Measurements from ENCODE around the gene ATP2B1.
A peak's percentile ranks its signal among the peaks of the same experiment; 100 is the strongest.

ATP2B1 gene

DNA sequence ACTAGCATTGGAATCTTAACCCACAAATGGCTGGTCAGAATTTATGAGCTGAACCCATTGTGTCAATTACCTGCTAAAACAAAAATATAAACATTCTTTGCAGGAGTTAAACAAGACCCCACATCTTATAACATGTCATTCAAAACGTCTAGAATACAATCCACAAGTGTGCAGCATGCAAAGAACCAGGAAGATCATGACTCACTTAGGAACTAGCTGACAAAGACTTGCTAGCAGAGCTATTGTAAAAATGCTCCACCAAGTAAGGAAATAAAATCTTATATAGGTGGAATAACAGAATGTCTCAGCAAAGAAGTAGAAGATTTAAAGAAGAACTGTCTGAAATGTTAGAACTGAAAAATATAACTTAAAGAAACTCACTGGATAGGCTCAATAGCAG, 156.3 kb downstream of the ATP2B1 start:
- no peaks in the 10 kb centered on the region for H3K4me1 ChIP-seq (ENCODE audit: control insufficient read depth, insufficient read depth, low read length)
- no peaks in the 10 kb centered on the region for H3K27me3 ChIP-seq (replicated peaks; ENCODE audit: control insufficient read depth, insufficient read depth, low read length)
- no peak overlapping the region for H3K4me3 ChIP-seq (ENCODE audit: low read length)
- no peak overlapping the region for H3K9ac ChIP-seq (ENCODE audit: low read length)
- no peaks in the 10 kb centered on the region for H3K9me3 ChIP-seq (ENCODE audit: control insufficient read depth, low read length)
- H3K36me3 ChIP-seq (ENCODE audit: control insufficient read depth, insufficient read depth, low read length, severe bottlenecking): no peaks in the 10 kb centered on the region
- peak; percentile 14 for DNase-seq (ENCODE audit: low read depth)

DNA sequence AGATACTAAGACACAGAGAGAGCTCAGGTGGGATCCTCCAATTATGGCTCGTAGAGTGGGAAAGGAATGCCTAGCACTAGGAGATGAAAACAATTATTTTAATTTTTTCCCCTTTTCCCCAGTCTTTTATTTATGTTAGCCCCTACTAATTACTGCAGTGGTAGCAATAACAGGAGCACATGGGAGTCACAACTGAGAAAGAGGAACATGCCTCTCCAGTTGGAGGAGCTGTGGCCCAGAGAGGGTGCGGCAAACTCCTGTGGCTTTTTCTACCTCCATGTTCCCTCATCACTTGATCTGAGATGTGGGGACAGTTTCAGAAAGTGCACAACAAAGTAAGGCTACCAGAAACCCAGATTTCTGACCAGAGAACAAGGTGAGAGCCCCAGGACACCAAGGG, 156.9 kb downstream of the ATP2B1 start:
- no peak for DNase-seq (ENCODE audit: low read depth)
- Histone ChIP-seq H3K36me3 (ENCODE audit: control insufficient read depth, insufficient read depth, low read length, severe bottlenecking) (no peaks in the 10 kb centered on the region), H3K9me3 (ENCODE audit: control insufficient read depth, low read length) (no peaks in the 10 kb centered on the region), H3K9ac (ENCODE audit: low read length) (no peak overlapping the region), H3K4me3 (ENCODE audit: low read length) (no peak overlapping the region), H3K4me1 (ENCODE audit: control insufficient read depth, insufficient read depth, low read length) (no peaks in the 10 kb centered on the region), H3K27me3 (replicated peaks; ENCODE audit: control insufficient read depth, insufficient read depth, low read length) (no peaks in the 10 kb centered on the region)

DNA sequence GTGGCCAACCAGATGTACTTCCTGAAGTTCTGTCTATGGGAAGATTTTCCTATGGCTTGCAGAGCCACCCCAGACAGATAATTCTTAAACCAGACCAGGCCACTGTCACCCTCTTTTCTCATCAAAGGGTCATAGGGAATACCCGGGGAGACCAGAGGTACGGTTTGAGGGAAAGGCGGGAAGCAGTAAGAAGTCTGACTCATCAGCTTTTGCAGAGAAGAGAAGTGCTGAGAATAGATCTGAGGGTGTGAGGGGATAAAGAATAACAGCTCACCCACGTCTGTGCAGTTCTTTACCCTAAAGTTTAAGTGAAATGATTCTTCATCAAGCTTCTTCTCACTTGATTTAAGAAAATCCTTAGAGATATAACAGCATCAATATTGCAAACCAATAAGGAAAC, 161.5 kb downstream of the ATP2B1 start:
- Histone ChIP-seq H3K36me3 (ENCODE audit: control insufficient read depth, insufficient read depth, low read length, severe bottlenecking) (no peaks in the 10 kb centered on the region), H3K9me3 (ENCODE audit: control insufficient read depth, low read length) (no peaks in the 10 kb centered on the region), H3K4me3 (ENCODE audit: low read length) (no peak overlapping the region), H3K9ac (ENCODE audit: low read length) (no peak overlapping the region), H3K4me1 (ENCODE audit: control insufficient read depth, insufficient read depth, low read length) (no peaks in the 10 kb centered on the region), H3K27me3 (replicated peaks; ENCODE audit: control insufficient read depth, insufficient read depth, low read length) (no peaks in the 10 kb centered on the region)
- no peak for DNase-seq (ENCODE audit: low read depth)

DNA sequence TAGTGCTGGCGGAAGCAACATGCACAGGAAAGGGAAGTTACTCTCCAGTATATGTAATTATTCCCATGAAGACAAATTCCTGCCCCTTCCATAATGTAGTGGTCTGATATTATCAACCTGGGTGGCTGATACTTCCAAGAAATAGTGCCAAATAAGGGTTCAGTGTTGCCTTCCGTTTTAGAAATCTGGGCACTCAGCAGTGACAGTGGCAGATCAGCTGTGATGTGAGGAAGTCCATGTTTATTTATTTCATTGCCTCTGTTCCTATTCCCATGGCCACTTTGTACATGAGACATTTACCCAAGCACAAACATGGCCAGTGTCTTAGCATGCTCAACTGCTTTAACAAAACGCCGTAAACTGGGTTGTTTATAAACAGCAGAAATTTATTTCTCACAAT, 162.5 kb downstream of the ATP2B1 start:
- no peaks in the 10 kb centered on the region for H3K9me3 ChIP-seq (ENCODE audit: control insufficient read depth, low read length)
- no peak overlapping the region for H3K9ac ChIP-seq (ENCODE audit: low read length)
- no peaks in the 10 kb centered on the region for H3K36me3 ChIP-seq (ENCODE audit: control insufficient read depth, insufficient read depth, low read length, severe bottlenecking)
- H3K4me3 ChIP-seq (ENCODE audit: low read length): no peak overlapping the region
- H3K4me1 ChIP-seq (ENCODE audit: control insufficient read depth, insufficient read depth, low read length): no peaks in the 10 kb centered on the region
- no peaks in the 10 kb centered on the region for H3K27me3 ChIP-seq (replicated peaks; ENCODE audit: control insufficient read depth, insufficient read depth, low read length)
- DNase-seq (ENCODE audit: low read depth): no peak

DNA sequence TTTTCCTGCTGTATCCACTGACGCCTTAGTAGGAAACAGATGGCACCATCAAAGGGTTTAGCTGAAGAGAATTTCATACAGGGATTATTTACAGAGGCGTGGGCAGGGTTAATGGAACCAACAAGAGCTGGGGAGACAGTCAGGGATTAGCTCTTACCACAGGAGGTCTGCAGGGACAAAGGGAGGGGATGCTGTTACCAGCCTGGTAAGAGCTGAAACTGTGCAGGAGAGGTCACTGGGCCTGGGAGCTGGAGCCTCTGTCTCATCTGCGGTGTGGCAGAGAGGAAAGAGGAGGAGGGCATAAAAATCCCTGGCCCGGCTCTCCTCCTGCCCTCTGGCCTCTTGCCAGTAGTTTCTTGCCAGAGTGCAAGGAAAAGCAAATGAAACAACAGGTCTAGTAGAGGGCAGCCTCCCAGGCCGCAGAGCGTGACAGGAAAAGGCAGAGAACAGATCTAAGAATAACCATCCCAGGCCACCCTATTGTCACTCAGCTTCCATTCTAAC, 163.9 kb downstream of the ATP2B1 start:
- no peak overlapping the region for H3K4me3 ChIP-seq (ENCODE audit: low read length)
- no peak overlapping the region for H3K9ac ChIP-seq (ENCODE audit: low read length)
- H3K27me3 ChIP-seq (replicated peaks; ENCODE audit: control insufficient read depth, insufficient read depth, low read length): no peaks in the 10 kb centered on the region
- no peaks in the 10 kb centered on the region for H3K9me3 ChIP-seq (ENCODE audit: control insufficient read depth, low read length)
- peak; percentile 24 for DNase-seq (ENCODE audit: low read depth)
- H3K36me3 ChIP-seq (ENCODE audit: control insufficient read depth, insufficient read depth, low read length, severe bottlenecking): no peaks in the 10 kb centered on the region
- no peaks in the 10 kb centered on the region for H3K4me1 ChIP-seq (ENCODE audit: control insufficient read depth, insufficient read depth, low read length)

DNA sequence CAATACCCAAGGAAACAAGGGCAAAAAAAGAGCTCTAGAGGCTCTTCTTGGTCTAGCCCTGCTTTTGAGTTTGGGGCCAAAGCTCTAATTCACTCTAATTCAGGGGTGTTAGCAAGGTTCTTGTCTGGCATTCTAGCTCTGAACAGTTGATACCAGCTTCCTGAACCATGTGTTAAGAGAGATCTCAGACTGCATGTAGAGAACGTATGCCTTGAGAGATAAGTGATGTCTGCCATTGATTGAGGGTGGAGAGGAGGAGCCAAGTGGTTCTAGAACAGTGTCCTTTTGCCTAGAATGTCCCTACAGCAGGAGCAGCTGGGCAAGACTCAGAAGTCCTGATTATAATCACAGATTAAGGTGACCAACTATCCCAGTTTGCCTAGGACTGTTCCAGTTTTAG, 164.6 kb downstream of the ATP2B1 start:
- H3K36me3 ChIP-seq (ENCODE audit: control insufficient read depth, insufficient read depth, low read length, severe bottlenecking): no peaks in the 10 kb centered on the region
- H3K9me3 ChIP-seq (ENCODE audit: control insufficient read depth, low read length): no peaks in the 10 kb centered on the region
- no peaks in the 10 kb centered on the region for H3K27me3 ChIP-seq (replicated peaks; ENCODE audit: control insufficient read depth, insufficient read depth, low read length)
- H3K4me1 ChIP-seq (ENCODE audit: control insufficient read depth, insufficient read depth, low read length): no peaks in the 10 kb centered on the region
- no peak overlapping the region for H3K4me3 ChIP-seq (ENCODE audit: low read length)
- DNase-seq (ENCODE audit: low read depth): no peak
- H3K9ac ChIP-seq (ENCODE audit: low read length): no peak overlapping the region

DNA sequence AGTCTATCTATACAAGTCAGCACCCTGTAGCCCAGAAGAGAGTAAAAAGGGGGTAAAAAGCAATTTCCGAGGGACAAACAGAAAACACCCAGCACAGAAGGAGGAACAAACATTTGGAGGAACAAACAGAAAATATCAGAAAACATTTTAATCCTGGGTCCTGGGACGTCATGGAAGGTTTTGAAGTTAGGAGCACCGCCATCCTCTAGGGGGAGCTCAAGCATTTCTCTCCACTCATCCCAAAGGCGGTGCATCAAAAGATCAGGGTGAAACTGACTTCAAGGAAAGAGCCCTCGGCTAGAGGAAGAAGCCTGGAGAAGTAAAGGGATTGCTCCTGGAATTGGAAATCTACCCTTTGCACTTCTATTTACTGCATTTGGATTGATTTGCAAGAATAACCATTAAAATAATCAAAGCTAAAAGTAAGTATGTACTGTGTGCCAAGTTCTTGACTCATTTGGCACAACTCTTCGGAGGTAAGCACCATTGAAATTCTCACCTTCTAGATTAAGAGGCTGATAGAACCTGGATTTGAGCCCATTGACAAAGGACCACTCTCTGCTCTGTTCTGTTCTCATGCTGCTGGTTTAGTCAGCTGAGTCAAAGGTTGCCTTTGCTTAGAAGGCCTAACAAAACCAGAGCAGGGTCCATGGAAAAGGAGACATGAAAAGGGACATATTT, 165.6 kb downstream of the ATP2B1 start:
- Histone ChIP-seq H3K4me3 (ENCODE audit: low read length) (no peak overlapping the region), H3K9ac (ENCODE audit: low read length) (no peak overlapping the region), H3K27me3 (replicated peaks; ENCODE audit: control insufficient read depth, insufficient read depth, low read length) (no peaks in the 10 kb centered on the region), H3K9me3 (ENCODE audit: control insufficient read depth, low read length) (no peaks in the 10 kb centered on the region), H3K4me1 (ENCODE audit: control insufficient read depth, insufficient read depth, low read length) (no peaks in the 10 kb centered on the region), H3K36me3 (ENCODE audit: control insufficient read depth, insufficient read depth, low read length, severe bottlenecking) (no peaks in the 10 kb centered on the region)
- DNase-seq (ENCODE audit: low read depth): peak; percentile 92

DNA sequence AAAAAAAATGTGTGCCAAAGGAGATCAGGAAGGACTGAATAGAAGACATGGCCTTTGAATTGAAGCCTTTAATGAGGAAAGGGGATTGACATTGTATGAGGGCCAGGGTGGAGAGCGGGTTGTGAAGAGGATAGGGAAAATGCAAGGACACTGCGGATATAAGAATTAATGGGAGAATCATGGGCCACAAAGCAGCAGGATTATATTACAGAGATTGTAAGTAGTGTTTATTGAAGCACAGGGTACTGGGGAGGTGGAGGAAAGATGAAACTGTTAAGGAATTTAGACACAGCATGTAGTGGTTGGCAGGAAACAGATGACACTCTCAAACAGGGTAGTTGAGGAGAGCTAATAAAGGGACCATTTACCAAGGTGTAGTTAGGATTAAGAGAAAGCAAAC, 166.4 kb downstream of the ATP2B1 start:
- Histone ChIP-seq H3K4me3 (ENCODE audit: low read length) (no peak overlapping the region), H3K4me1 (ENCODE audit: control insufficient read depth, insufficient read depth, low read length) (no peaks in the 10 kb centered on the region), H3K27me3 (replicated peaks; ENCODE audit: control insufficient read depth, insufficient read depth, low read length) (no peaks in the 10 kb centered on the region), H3K9me3 (ENCODE audit: control insufficient read depth, low read length) (no peaks in the 10 kb centered on the region), H3K9ac (ENCODE audit: low read length) (no peak overlapping the region), H3K36me3 (ENCODE audit: control insufficient read depth, insufficient read depth, low read length, severe bottlenecking) (no peaks in the 10 kb centered on the region)
- DNase-seq (ENCODE audit: low read depth): no peak

DNA sequence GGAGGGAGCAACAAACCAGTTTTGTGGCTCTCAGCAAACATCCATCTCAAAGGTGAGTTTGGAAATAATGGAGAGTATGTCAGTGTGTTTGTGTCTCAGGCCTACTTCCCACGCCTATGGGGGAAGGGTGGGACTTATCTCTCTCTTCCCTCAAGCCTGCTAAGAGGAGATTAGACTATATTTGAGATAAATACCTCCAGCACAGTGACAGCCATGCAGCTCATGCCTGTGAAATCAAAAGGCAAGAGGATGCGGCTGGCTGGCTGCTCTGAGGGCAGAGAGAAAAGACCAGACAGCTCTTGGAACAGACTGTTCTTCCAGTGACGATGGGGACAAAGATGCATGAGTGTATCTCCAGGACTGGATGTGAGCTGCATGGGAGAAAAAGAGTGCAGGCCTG, 168.1 kb downstream of the ATP2B1 start:
- Histone ChIP-seq H3K9ac (ENCODE audit: low read length) (no peak overlapping the region), H3K4me1 (ENCODE audit: control insufficient read depth, insufficient read depth, low read length) (no peaks in the 10 kb centered on the region), H3K27me3 (replicated peaks; ENCODE audit: control insufficient read depth, insufficient read depth, low read length) (no peaks in the 10 kb centered on the region), H3K4me3 (ENCODE audit: low read length) (no peak overlapping the region), H3K36me3 (ENCODE audit: control insufficient read depth, insufficient read depth, low read length, severe bottlenecking) (no peaks in the 10 kb centered on the region), H3K9me3 (ENCODE audit: control insufficient read depth, low read length) (no peaks in the 10 kb centered on the region)
- no peak for DNase-seq (ENCODE audit: low read depth)

DNA sequence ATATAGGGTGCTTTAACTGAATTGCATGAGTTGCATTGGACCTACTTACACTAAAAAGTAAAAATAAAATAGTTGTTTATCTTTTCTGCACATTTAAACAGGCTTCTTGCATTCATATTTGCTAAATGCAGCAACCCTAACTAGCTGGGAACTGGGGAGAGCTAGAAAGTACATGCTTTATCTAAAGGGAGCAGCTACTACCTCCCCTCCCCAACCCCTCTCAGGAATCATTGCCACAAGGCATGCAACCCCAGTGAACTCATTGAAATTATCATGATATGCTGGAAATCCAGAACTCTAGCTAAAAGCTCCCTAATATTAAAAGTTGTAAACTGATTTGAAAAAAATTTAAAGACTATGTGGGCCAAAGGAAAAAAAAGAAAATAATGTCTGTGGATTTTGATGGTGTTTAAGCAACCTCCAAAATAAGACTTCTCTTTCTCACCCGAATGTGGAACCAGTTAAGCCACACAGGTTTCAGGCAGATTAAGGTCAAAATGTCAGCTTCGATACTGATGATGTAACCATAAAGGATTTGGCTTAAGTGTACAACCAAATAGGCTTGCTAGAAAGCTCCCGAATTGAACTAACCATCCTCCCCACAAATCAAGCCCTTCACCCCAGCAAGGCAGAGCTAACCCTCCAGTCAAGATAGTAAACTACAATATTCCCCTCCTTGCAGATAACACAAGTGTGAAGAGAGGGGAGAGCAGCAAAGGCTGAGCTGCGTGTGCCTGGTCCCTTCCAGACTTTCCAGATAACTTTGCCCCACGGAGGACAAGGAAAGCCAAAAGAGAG, 169.0 kb downstream of the ATP2B1 start:
- H3K36me3 ChIP-seq (ENCODE audit: control insufficient read depth, insufficient read depth, low read length, severe bottlenecking): no peaks in the 10 kb centered on the region
- DNase-seq (ENCODE audit: low read depth): no peak
- no peaks in the 10 kb centered on the region for H3K27me3 ChIP-seq (replicated peaks; ENCODE audit: control insufficient read depth, insufficient read depth, low read length)
- H3K9me3 ChIP-seq (ENCODE audit: control insufficient read depth, low read length): no peaks in the 10 kb centered on the region
- H3K4me3 ChIP-seq (ENCODE audit: low read length): no peak overlapping the region
- H3K9ac ChIP-seq (ENCODE audit: low read length): no peak overlapping the region
- H3K4me1 ChIP-seq (ENCODE audit: control insufficient read depth, insufficient read depth, low read length): no peaks in the 10 kb centered on the region

DNA sequence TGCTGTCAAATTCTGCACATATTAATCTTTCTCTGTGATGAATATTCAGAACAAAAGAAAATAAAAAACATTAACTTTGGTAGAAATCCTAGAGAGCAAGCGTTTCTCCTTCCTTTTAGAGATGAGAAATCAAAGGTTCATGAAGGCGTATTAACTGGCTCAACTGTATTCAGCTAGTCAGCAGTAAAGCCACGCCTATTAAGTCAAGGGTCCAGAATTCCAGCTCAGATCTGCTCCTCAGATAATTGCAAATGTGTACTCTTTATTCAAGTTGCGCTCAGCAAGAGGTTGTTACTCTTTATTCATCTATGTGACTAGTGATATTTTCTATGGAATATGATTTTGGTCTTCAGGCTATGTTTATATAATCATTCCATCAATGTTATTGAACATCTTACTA, 169.7 kb downstream of the ATP2B1 start:
- Histone ChIP-seq H3K4me3 (ENCODE audit: low read length) (no peak overlapping the region), H3K36me3 (ENCODE audit: control insufficient read depth, insufficient read depth, low read length, severe bottlenecking) (no peaks in the 10 kb centered on the region), H3K4me1 (ENCODE audit: control insufficient read depth, insufficient read depth, low read length) (no peaks in the 10 kb centered on the region), H3K9ac (ENCODE audit: low read length) (no peak overlapping the region), H3K9me3 (ENCODE audit: control insufficient read depth, low read length) (no peaks in the 10 kb centered on the region), H3K27me3 (replicated peaks; ENCODE audit: control insufficient read depth, insufficient read depth, low read length) (no peaks in the 10 kb centered on the region)
- no peak for DNase-seq (ENCODE audit: low read depth)

Data from adipocyte (in vitro differentiated cells).